HG03457 (cell line): ENCODE data around the gene NKIRAS2.
A peak's percentile ranks its signal among the peaks of the same experiment; 100 is the strongest.
"Not testable (repeated sequence)": the region's sequence is repeated elsewhere in the genome, so short reads cannot be mapped to it uniquely, and the experiment has no call there.

Experiments used
- ATAC-seq: cut with Tn5 transposase; IDR thresholded peaks from one replicate; pipeline ENCODE4 v1.9.1; 2021; ENCODE audit warnings: moderate number of reproducible peaks; ENCODE audit not compliant: unreplicated experiment

NKIRAS2 gene

GRCh38 chr17:41996855-41997164 is 23.1 kb upstream of the NKIRAS2 start:
- ATAC-seq, result no peak

- ATAC-seq, result no peak
Observed at GRCh38 chr17:41998497-41998896, 21.4 kb upstream of the NKIRAS2 start.

GRCh38 chr17:42000413-42001133 is 19.3 kb upstream of the NKIRAS2 start:
- no peak for ATAC-seq

GRCh38 chr17:42001729-42002128 is 18.2 kb upstream of the NKIRAS2 start:
- ATAC-seq, result no peak

GRCh38 chr17:42002175-42002791 is 17.6 kb upstream of the NKIRAS2 start:
- no peak for ATAC-seq

- no peak for ATAC-seq
Observed at GRCh38 chr17:42002792-42003301, 17.0 kb upstream of the NKIRAS2 start.

GRCh38 chr17:42005166-42005565 is 14.7 kb upstream of the NKIRAS2 start:
- no peak for ATAC-seq

GRCh38 chr17:42009170-42009569 is 10.7 kb upstream of the NKIRAS2 start:
- ATAC-seq, result no peak

GRCh38 chr17:42010266-42010680 is 9.6 kb upstream of the NKIRAS2 start:
- ATAC-seq, result not testable (repeated sequence)

GRCh38 chr17:42010898-42011516 is 8.9 kb upstream of the NKIRAS2 start:
- no peak for ATAC-seq

GRCh38 chr17:42012363-42012762 is 7.5 kb upstream of the NKIRAS2 start:
- ATAC-seq, result not testable (repeated sequence)

- not testable (repeated sequence) for ATAC-seq
Observed at GRCh38 chr17:42013740-42014139, 6.2 kb upstream of the NKIRAS2 start.

- ATAC-seq, result no peak
Observed at GRCh38 chr17:42016411-42016831, 3.5 kb upstream of the NKIRAS2 start.

- peak; percentile 68 for ATAC-seq
Observed at GRCh38 chr17:42016941-42017865, 2.7 kb upstream of the NKIRAS2 start, which contains the start of gene DNAJC7. Gene DNAJC7 (minus strand): TSS chr17:42017439. CDS start chr17:42017416, 23 bp downstream.

- ATAC-seq, result no peak
Observed at GRCh38 chr17:42017866-42018200, 2.1 kb upstream of the NKIRAS2 start.

- ATAC-seq, result no peak
Observed at GRCh38 chr17:42018339-42018738, 1.6 kb upstream of the NKIRAS2 start.

GRCh38 chr17:42018988-42019387 is 902 bp upstream of the NKIRAS2 start:
- ATAC-seq, result no peak

- not testable (repeated sequence) for ATAC-seq
Observed at GRCh38 chr17:42020845-42021244, 955 bp downstream of the NKIRAS2 start.

- no peak for ATAC-seq
Observed at GRCh38 chr17:42023524-42024349, 3.8 kb downstream of the NKIRAS2 start.

GRCh38 chr17:42025191-42025579 is 5.3 kb downstream of the NKIRAS2 start:
- no peak for ATAC-seq
